Posterior vena cava (tissue), 2 donors: ENCODE data around the gene CACNG3. TPM values are rescaled to one million over a fixed set of nuclear protein-coding genes. Genes with fewer than 3 reads are reported as not detected.
"Not testable (repeated sequence)": the region's sequence is repeated elsewhere in the genome, so short reads cannot be mapped to it uniquely, and the experiment has no call there.

Experiments
- DNase-seq: peaks from one replicate; pipeline ENCODE4 v3.0.0-alpha.2; 2020; ENCODE audit warnings: low spot score
- intact Hi-C, 2 donors: fragments of 100-400 bp; cut with DNase I; formaldehyde crosslinking; loops; one replicate each; pipeline versions ENCODE4 v1.14.1 to v1.14.2; 2022 to 2023
- total RNA-seq, 2 donors: library from RNA; stranded (reverse); fragmentation: NEBNext Ultra II Directional; extraction: Animal tissue kit (Norgen Biotek cat#: 25700); gene quantifications; one replicate each; pipeline ENCODE4 v1.2.1, GENCODE V29; 2021
- donor health status: DM: yes; HTN: yes; CAD: no.
- donor health status: DM: yes; HTN: yes; CAD: no.

The CACNG3 gene
- total RNA-seq, 2 donors from 2014 or later, result not detected

DNA sequence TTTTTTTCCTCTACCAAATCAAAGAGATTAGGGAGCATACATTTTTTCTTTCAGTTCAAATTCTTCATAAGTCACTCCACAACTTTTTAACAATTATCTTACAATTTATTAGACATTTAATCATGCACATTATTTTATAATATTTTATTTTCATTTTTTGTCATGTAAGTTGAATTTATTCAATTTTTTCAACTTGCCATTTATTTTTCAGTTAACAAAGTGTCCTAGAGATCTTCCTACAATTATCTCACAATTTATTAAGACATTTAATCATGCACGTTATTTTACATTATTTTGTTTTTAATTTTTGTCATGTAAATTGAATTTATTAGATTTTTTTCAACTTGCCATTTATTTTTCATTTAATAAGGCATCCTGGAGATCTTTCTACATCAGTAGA lies 16.2 kb downstream of the CACNG3 start:
- intact Hi-C loops, result no loop called here
- DNase-seq, result no peak

DNA sequence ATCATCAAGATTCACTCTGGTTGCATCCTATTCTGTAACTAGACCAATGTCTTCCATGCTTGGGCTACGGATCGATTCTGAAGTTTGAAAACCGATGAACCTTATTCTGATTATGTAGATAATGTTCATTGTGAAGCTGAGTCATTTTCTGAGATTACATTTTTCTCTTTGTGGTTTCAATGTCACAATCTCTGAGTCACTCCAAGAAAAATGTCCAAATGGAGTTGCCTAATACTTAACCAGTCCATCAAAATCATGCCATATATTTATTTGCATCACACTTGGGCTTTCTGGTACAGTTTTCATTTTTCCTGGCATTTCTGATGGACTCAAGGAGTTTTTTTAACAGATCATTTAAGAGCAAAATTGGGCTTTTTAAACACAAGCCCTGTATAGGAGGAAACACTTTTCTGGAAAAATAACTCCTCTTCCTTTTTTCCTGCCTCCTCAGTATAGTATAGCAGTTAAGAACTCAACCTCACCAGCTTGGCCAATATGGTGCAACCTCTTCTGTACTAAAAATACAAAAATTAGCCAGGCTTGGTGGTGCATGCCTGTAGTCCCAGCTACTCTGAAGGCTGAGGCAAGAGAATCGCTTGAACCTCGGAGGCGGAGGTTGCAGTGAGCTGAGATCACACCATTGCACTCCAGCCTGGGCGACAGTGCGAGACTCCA lies 17.5 kb downstream of the CACNG3 start:
- intact Hi-C loops, result no loop called here
- DNase-seq, result no peak

DNA sequence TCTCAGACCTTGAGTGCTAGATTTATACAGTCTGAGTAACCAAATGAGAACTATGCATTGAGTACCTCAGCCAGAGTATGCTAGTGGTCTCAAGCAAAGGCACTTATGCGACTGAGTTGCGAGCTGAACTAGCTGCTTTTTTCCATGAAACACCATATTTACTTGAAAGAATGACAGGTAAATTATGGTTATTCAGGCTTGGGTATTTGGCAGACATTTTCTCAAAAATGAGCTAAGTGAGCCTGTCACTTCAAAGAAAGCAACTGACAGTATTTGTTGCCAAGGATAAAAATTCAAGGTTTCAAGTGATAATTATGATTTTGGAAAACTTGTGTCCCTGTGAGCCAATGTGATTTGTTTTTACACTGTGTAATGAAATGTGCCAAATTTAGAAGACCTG lies 19.3 kb downstream of the CACNG3 start:
- DNase-seq, result no peak
- intact Hi-C loops, result no loop called here

DNA sequence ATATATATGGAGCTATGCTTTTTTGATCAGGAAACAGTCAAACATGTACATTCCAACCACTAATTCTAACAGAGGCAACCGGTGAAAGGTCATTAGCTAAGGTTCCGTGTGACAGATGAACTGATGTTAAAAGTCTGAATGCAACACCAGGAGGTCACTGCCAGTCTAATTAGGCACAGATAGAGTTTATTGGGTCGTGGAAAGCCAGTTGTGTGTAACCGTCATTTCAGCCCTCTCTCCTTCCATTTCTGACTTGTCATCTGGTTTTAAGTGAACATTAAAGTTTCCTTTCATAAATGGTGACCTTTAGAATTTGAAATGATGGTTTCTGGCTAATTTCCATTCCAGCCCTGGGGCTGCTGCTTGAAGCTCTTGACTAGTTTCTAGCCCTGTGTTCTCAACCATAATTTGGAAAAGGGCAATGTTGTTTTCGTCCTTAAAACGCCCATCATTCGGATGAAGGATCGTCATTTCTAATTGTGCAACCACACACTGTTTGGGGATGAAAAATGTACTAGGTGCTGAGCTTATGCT lies 23.9 kb downstream of the CACNG3 start:
- intact Hi-C loops, result no loop called here
- no peak for DNase-seq

DNA sequence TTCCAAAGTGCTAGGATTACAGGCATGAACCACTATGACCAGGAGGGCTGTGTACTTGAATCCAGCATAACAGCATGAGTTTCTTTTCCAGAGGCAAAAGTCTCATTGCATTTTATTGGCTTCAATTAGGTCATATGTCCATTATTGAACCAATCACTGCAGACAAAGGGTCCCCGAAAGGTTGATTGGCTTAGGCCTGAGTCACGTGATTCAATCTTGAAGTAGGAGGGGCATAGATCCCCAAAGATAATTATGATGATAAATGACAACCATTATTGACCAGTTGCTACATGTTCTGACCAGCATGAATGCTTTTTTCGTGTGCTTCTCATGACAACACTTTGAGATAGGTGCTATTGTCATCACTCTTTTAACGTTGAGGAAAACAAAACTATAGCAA lies 25.3 kb downstream of the CACNG3 start:
- no peak for DNase-seq
- intact Hi-C loops, result no loop called here

DNA sequence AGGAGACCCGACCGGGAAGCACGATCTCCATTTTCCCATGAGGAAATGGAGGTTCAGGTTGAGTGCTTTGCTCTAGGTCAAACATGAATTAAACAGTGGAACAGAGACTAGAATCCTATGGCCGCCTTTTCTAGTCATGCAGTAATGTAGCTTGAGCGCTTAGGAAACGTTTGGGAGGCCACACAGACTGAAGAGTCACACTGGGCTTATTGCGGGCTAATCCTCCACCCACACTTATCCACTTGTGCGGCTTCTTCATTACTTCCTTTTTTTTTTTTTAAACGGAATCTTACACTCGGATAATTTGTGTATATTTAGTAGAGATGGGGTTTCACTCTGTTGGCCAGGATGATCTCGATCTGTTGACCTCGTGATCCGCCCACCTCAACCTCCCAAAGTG lies 26.0 kb downstream of the CACNG3 start:
- no peak for DNase-seq
- intact Hi-C loops, result loop anchor here in 1 of 2 donors (2.0 kb wide), 1 partner anchor 63 kb away; no protein-coding TSS in a partner anchor

DNA sequence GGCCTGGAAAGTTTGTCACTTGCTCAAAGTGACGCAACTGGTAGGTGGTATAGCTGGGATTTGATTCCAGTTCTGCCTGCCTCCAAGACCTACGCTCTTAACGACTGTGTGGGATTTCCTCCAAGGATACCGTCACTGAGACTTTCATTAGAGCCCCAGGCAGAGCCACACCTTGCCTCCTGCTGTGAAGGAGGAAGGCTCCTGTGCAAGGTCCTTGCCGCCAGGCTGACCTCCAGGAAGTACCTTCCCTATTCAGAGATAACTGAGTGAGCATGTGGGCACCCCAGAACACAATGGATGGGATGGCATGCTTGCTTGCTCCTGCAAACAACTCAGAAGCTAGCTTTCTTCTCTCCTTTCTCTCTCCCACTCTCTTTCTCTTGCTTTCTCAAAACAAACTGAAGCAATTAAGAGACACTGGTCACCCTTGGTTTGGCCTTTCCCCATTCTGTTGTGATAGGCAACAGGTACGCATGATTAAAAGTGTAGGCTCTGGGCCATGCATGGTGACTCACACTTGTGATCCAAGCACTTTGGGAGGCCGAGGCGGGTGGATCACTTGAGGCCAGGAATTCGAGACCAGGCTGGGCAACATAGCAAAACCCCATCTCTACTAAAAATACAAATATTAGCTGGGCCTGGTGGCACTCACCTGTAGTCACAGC lies 30.7 kb downstream of the CACNG3 start:
- DNase-seq, result no peak
- intact Hi-C loops, result no loop called here

DNA sequence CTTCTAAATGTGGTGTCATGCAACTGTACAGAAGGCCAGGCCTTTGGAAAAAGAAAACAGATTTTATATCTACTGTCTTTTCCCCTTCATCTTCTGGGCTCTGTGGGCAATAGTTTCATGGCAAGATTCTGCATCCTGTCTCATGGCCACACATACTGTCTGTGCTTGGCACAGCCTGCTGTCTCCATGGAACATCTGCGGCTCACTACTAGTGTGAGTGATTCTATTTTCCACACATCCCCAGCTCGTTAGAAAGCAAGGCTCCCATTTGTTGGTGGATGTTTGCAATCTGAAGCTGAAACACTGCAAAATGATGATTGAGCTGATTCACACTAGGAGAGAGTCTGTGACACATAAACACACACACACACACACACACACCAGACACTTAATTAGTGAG lies 32.4 kb downstream of the CACNG3 start:
- intact Hi-C loops, result no loop called here

DNA sequence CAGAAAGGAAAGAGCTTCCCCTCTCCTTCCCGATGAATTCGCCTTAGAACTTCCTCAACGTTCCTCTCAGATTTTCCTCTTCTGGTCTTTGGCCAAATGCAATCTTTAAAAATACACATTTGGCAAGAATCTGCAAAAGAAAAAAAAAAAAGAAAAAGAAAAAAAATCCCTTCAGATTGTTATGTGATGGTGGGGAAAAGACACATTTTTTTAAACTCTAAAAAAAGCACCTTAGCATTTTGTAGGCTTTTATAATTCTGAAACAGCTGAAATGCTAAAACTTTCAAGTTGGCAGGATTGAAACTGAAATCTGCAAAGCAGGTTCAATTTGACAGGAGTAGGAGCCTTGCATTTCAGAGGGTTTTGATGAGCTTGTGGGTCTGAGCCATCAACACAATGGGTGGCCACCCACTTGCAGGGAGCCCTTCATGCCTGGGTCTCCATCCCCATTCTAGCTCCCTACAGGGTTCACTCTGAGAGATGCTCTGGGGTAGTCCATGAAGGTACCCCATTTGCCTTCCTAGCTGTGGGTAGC lies 33.1 kb downstream of the CACNG3 start:
- intact Hi-C loops, result no loop called here
- no peak for DNase-seq

More for the DNA sequence above, 32.4 kb downstream of the CACNG3 start:
- DNase-seq, result no peak

DNA sequence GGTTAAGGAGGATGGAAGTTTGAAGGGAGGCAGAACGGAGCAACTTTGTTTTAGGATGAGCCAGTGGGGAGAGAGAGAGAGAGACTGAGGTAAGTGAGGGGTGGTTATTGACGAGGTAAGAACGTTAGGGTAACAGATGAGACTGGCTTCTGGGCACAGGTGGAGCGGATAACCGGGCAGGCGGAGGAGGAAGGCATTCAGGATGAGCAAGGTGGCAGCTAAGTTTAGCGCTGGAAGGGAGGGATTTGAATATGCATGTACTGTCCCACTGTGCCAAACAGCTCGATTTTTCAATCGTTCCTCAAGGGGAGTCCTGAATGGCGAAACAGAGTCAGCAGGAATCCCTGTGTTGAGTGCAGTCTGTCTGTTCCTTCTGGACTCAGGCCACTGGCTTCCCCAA lies 35.8 kb downstream of the CACNG3 start:
- intact Hi-C loops, result loop anchor here in 1 of 2 donors (10.0 kb wide), 1 partner anchor 57 kb away; no protein-coding TSS in a partner anchor
- DNase-seq, result no peak

DNA sequence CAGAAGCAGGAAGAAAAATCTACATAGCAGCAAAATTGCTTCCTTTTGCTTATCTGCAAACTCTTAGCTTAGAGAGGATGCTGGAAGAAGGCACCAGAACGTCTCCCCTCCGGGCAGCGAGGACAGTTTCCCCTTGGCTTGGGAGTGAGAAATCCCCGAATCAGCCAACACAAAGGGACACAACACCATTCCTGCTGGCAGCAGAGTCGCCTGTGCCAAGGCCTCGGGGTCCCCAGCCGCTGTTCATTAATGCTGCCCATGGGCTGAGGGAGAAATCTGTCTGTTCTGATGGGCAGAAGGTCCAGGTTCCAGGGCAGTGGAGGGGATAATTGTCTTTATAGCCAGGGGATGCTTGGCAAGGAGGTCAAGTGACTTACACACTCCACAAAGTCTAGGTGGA lies 38.0 kb downstream of the CACNG3 start:
- DNase-seq, result no peak
- intact Hi-C loops, result loop anchor here in 1 of 2 donors (10.0 kb wide), 1 partner anchor 59 kb away; no protein-coding TSS in a partner anchor

DNA sequence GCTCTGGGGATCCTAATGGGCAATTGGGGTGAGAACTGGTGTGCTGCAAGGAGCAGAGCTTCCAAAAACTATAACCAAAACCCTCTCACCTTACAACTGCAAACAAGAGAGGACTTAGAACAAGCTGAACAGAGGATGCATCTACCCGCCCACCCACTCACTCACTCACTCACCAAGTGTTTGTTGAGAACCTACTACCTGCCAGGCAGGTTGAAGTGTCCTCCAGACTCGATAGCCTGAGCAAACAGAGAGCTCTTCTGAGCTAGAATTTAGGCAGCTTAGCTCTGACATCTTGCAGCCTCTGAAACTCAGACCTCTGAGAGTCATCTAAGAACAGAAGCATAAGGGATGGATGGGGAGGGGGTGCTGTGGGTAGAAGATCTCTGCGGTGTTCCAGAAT lies 41.2 kb downstream of the CACNG3 start:
- intact Hi-C loops, result loop anchor here in 1 of 2 donors (10.0 kb wide), 1 partner anchor 63 kb away; no protein-coding TSS in a partner anchor
- DNase-seq, result no peak

DNA sequence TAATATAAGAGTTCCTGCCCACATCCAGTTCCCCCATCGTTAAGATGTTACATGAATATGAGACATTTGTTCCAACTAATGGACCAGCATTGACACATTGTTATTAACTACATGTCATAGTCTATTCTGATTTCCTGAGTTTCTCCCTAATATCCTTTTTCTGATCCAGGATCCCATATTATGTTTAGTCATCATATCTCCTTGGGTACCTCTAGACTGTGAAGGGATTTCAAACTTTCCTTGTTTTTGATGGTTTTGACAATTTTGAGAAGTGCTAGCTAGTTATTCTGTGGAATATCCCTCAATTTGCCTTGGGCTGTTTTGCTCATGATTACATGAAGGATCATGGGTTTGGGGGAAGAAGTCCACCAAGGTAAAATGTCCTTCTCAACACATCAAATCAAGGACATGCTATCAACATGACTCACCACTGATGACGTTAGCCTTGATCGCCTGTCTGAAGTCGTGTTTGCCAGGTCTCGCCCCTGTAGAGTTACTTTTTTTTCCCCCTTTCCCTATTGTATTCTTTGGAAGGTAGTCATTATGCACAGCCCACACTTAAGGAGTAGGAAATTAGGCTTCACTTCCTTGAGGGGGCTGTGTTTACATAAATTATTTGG lies 42.5 kb downstream of the CACNG3 start:
- intact Hi-C loops, result loop anchor here in 1 of 2 donors (10.0 kb wide), 1 partner anchor 64 kb away; no protein-coding TSS in a partner anchor
- DNase-seq, result no peak

DNA sequence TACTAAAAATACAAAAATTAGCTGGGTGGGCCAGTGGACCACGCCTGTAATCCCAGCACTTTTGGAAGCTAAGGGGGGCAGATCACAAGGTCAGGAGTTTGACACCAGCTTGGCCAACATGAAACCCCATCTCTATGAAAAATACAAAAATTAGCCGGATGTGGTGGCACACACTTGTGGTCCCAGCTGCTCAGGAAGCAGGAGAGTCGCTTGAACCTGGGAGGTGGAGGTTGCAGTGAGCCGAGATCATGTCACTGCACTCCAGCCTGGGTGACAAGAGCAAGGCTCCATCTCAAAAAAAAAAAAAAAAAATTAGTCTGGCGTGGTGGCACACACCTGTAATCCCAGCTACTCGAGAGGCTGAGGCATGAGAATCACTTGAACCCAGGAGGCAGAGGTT lies 44.6 kb downstream of the CACNG3 start:
- intact Hi-C loops, DNase-seq: not testable (repeated sequence)

DNA sequence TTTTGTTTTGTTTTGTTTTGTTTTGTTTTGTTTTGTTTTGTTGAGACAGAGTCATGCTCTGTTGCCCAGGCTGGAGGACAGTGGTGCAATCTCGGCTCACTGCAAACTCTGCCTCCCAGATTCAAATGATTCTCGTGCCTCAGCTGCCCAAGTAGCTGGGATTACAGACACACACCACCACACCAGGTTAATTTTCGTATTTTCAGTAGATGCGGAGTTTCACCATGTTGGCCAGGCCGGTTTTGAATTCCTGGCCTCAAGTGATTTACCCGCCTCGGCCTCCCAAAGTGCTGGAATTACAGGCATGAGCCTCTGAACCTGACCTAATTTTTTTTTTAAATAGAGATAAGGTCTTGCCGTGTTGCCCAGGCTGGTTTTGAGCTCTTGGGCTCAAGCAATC lies 46.5 kb downstream of the CACNG3 start:
- DNase-seq, result no peak
- intact Hi-C loops, result no loop called here

DNA sequence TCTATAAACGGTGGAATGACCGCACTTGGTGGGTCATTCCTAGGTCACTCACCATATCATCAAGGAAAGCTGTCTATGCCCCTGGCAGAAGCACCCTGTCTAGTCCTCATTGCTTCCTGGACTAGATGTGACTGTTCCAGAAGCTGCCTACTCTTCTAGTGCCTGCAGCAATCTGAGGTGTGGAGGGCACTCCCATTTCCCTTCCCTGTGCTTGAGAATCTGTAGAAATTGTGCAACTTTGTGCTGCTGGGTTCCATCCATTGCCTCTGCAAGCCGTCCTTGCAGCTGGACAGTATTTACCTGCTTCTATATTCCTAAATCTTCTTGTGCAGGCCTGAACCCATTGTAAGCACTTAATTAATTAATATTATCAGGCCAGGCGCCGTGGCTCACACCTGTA lies 52.1 kb downstream of the CACNG3 start:
- intact Hi-C loops, result no loop called here
- DNase-seq, result no peak

DNA sequence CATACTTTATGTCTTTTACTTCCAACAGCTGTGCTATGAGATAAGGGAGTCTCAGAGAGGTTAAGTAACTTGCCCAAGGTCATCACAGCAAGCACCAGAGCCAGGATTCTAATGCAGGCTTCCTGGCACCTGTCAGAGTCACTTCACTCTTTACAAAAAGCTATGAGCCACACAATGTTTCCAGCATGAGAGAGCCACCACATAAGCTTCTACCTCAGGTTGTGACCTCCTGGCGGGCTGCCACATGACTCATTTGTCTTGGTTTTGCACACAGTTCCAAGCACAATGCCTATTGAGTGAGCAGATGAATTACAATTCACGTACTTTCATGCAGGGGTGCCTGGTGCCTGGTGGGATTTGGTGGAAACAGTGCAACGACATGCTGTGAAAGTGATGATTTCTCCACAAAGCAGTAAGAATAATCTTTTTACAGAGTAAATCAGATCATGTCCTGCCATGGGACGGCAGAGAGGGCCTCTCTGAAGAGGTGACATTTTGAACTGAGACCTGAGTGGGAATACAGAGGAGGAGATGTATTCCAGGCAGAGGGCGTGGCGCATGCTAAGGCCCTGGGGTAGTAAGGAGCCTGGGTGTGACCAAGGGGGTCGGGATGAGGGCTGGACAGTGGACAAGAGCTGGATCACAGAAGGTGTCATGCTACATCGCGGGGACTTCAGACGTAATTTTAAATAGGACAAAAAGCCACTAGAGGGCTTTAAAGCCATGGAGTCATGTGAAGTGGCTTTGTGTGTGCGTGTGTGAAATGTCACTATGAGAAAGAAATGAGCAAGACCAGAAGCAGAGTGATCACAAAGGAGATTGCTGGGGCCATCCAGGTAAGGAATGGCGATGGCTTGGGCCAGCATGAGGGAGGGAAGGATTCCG lies 53.4 kb downstream of the CACNG3 start:
- intact Hi-C loops, result no loop called here
- no peak for DNase-seq

DNA sequence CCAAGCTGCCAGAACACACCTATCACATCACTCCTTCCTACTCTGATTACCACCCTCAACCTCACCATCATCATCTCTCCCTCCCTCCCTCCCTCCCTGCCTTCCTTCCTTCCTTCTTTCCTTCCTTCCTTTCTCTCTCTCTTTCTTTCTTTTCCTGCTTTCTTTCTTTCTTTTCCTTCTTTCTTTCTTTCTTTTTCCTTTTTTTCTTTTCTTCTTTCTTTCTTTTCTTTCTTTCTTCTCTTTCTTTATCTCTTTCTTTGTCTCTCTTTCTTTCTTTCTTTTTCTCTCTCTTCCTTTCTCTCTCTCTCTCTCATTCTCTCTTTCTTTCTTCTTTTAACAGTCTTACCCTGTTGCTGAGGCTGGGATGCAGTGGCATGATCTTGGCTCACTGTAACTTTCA lies 59.2 kb downstream of the CACNG3 start:
- DNase-seq, result no peak
- intact Hi-C loops, result no loop called here

DNA sequence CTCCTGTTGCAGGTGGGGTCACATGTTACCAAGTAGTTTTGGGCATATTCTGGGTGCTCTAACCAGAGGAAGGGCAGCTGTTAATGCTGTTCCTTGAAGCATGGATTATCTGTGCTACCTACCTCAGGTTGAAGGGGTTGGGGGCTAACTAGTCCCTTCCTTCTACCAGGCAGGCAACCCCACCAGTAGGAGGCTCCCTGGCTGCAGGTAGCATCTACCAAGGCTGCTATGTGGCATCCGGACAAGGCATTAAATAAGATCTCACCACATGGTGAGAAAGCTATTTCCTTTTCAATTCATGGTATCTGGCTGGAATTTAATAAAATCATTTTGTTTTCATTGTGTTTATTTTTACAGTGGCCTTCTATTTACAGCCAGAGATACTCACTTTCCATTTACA lies 62.5 kb downstream of the CACNG3 start:
- intact Hi-C loops, result no loop called here

More for the DNA sequence above, 62.5 kb downstream of the CACNG3 start:
- DNase-seq, result no peak
